ENCODE results near the gene FOXC1.

FOXC1 gene

GRCh38 chr6:1644516-1645060, 34.9 kb downstream of the FOXC1 start:
- Mint-ChIP-seq H3K27me3 (no peaks in the 10 kb centered on the region), H3K36me3 (peaks cover 12% of the 10 kb centered on the region), H3K27ac (no peak overlapping the region), H3K4me1 (ENCODE audit: low read depth) (no peaks in the 10 kb centered on the region), H3K9me3 (ENCODE audit: low read depth) (no peaks in the 10 kb centered on the region), H3K4me3 (no peak overlapping the region)

- Mint-ChIP-seq H3K4me1 (ENCODE audit: low read depth) (no peaks in the 10 kb centered on the region), H3K4me3 (no peak overlapping the region), H3K36me3 (peaks cover 10% of the 10 kb centered on the region), H3K9me3 (ENCODE audit: low read depth) (no peaks in the 10 kb centered on the region), H3K27ac (no peak overlapping the region), H3K27me3 (no peaks in the 10 kb centered on the region)
Measured at GRCh38 chr6:1645466-1646185, 35.9 kb downstream of the FOXC1 start.

GRCh38 chr6:1651362-1651761, 41.6 kb downstream of the FOXC1 start:
- no peaks in the 10 kb centered on the region for H3K27me3 Mint-ChIP-seq
- H3K27ac Mint-ChIP-seq, result no peak overlapping the region
- H3K4me1 Mint-ChIP-seq (ENCODE audit: low read depth), result no peaks in the 10 kb centered on the region
- peaks cover 7% of the 10 kb centered on the region for H3K36me3 Mint-ChIP-seq
- H3K9me3 Mint-ChIP-seq (ENCODE audit: low read depth), result no peaks in the 10 kb centered on the region
- H3K4me3 Mint-ChIP-seq, result no peak overlapping the region

GRCh38 chr6:1652842-1653241, 43.1 kb downstream of the FOXC1 start:
- Mint-ChIP-seq H3K9me3 (ENCODE audit: low read depth) (no peaks in the 10 kb centered on the region), H3K4me3 (no peak overlapping the region), H3K27me3 (no peaks in the 10 kb centered on the region), H3K27ac (no peak overlapping the region), H3K4me1 (ENCODE audit: low read depth) (no peaks in the 10 kb centered on the region), H3K36me3 (peaks cover 7% of the 10 kb centered on the region)

- peaks cover 2% of the 10 kb centered on the region for H3K36me3 Mint-ChIP-seq
- no peak overlapping the region for H3K4me3 Mint-ChIP-seq
- no peak overlapping the region for H3K27ac Mint-ChIP-seq
- no peaks in the 10 kb centered on the region for H3K27me3 Mint-ChIP-seq
- H3K9me3 Mint-ChIP-seq (ENCODE audit: low read depth), result no peaks in the 10 kb centered on the region
- no peaks in the 10 kb centered on the region for H3K4me1 Mint-ChIP-seq (ENCODE audit: low read depth)
Measured at GRCh38 chr6:1654054-1654453, 44.3 kb downstream of the FOXC1 start.

- Mint-ChIP-seq H3K9me3 (ENCODE audit: low read depth) (no peaks in the 10 kb centered on the region), H3K27me3 (no peaks in the 10 kb centered on the region), H3K36me3 (peaks cover 2% of the 10 kb centered on the region), H3K4me3 (no peak overlapping the region), H3K27ac (no peak overlapping the region), H3K4me1 (ENCODE audit: low read depth) (no peaks in the 10 kb centered on the region)
Measured at GRCh38 chr6:1657116-1657770, 47.5 kb downstream of the FOXC1 start.

- Mint-ChIP-seq H3K9me3 (ENCODE audit: low read depth) (no peaks in the 10 kb centered on the region), H3K27ac (no peak overlapping the region), H3K4me1 (ENCODE audit: low read depth) (no peaks in the 10 kb centered on the region), H3K4me3 (no peak overlapping the region), H3K27me3 (no peaks in the 10 kb centered on the region), H3K36me3 (peaks cover 2% of the 10 kb centered on the region)
Measured at GRCh38 chr6:1657771-1658165, 48.1 kb downstream of the FOXC1 start.

GRCh38 chr6:1658212-1659005, 48.7 kb downstream of the FOXC1 start:
- no peaks in the 10 kb centered on the region for H3K27me3 Mint-ChIP-seq
- peaks cover 2% of the 10 kb centered on the region for H3K36me3 Mint-ChIP-seq
- no peak overlapping the region for H3K4me3 Mint-ChIP-seq
- H3K27ac Mint-ChIP-seq, result no peak overlapping the region
- no peaks in the 10 kb centered on the region for H3K4me1 Mint-ChIP-seq (ENCODE audit: low read depth)
- no peaks in the 10 kb centered on the region for H3K9me3 Mint-ChIP-seq (ENCODE audit: low read depth)

GRCh38 chr6:1659816-1660215, 50.1 kb downstream of the FOXC1 start:
- H3K27me3 Mint-ChIP-seq, result no peaks in the 10 kb centered on the region
- no peak overlapping the region for H3K27ac Mint-ChIP-seq
- H3K9me3 Mint-ChIP-seq (ENCODE audit: low read depth), result no peaks in the 10 kb centered on the region
- no peak overlapping the region for H3K4me3 Mint-ChIP-seq
- H3K36me3 Mint-ChIP-seq, result peaks cover 2% of the 10 kb centered on the region
- H3K4me1 Mint-ChIP-seq (ENCODE audit: low read depth), result no peaks in the 10 kb centered on the region

- Mint-ChIP-seq H3K27ac (no peak overlapping the region), H3K4me3 (no peak overlapping the region), H3K27me3 (no peaks in the 10 kb centered on the region), H3K36me3 (peaks cover 4% of the 10 kb centered on the region), H3K4me1 (ENCODE audit: low read depth) (no peaks in the 10 kb centered on the region), H3K9me3 (ENCODE audit: low read depth) (no peaks in the 10 kb centered on the region)
Measured at GRCh38 chr6:1662534-1662933, 52.8 kb downstream of the FOXC1 start.
